ENCODE results near the gene GOPC.
A peak's percentile ranks its signal among the peaks of the same experiment; 100 is the strongest.

GOPC gene

GRCh38 chr6:117597755-117598154 is 4.6 kb downstream of the GOPC start:
- DNase-seq (ENCODE audit: low spot score), result no peak
- FAIRE-seq, result no peak

GRCh38 chr6:117595099-117595923 is 7.0 kb downstream of the GOPC start:
- no peak for DNase-seq (ENCODE audit: low spot score)
- FAIRE-seq, result no peak

GRCh38 chr6:117592983-117593759 is 9.1 kb downstream of the GOPC start:
- DNase-seq (ENCODE audit: low spot score) (no peak), FAIRE-seq (no peak)

GRCh38 chr6:117591405-117591804 is 10.9 kb downstream of the GOPC start:
- FAIRE-seq (no peak), DNase-seq (ENCODE audit: low spot score) (no peak)

GRCh38 chr6:117590447-117590846 is 11.9 kb downstream of the GOPC start:
- FAIRE-seq (no peak), DNase-seq (ENCODE audit: low spot score) (no peak)

- FAIRE-seq, result no peak
- DNase-seq (ENCODE audit: low spot score), result no peak
Measured at GRCh38 chr6:117585647-117586046, 16.7 kb downstream of the GOPC start.

- FAIRE-seq (no peak), DNase-seq (ENCODE audit: low spot score) (no peak)
Measured at GRCh38 chr6:117574198-117574597, 28.1 kb downstream of the GOPC start.

- FAIRE-seq, result no peak
- DNase-seq (ENCODE audit: low spot score), result no peak
Measured at GRCh38 chr6:117573006-117573680, 29.2 kb downstream of the GOPC start.

GRCh38 chr6:117568831-117569410 is 33.4 kb downstream of the GOPC start:
- FAIRE-seq, result no peak

GRCh38 chr6:117568247-117568646 is 34.1 kb downstream of the GOPC start:
- no peak for FAIRE-seq
- DNase-seq (ENCODE audit: low spot score), result no peak

More at GRCh38 chr6:117568831-117569410, 33.4 kb downstream of the GOPC start:
- no peak for DNase-seq (ENCODE audit: low spot score)

GRCh38 chr6:117564681-117565080 is 37.6 kb downstream of the GOPC start:
- FAIRE-seq (no peak), DNase-seq (ENCODE audit: low spot score) (no peak)

GRCh38 chr6:117561128-117561527 is 41.2 kb downstream of the GOPC start:
- no peak for DNase-seq (ENCODE audit: low spot score)
- FAIRE-seq, result no peak

GRCh38 chr6:117559299-117559698 is 43.0 kb downstream of the GOPC start:
- FAIRE-seq, result no peak
- DNase-seq (ENCODE audit: low spot score), result no peak

GRCh38 chr6:117558818-117559217 is 43.5 kb downstream of the GOPC start:
- FAIRE-seq, result no peak

GRCh38 chr6:117557951-117558350 is 44.4 kb downstream of the GOPC start:
- no peak for DNase-seq (ENCODE audit: low spot score)
- FAIRE-seq, result no peak

More at GRCh38 chr6:117558818-117559217, 43.5 kb downstream of the GOPC start:
- no peak for DNase-seq (ENCODE audit: low spot score)

GRCh38 chr6:117555882-117556498 is 46.3 kb downstream of the GOPC start:
- FAIRE-seq, result peak; percentile 72
- no peak for DNase-seq (ENCODE audit: low spot score)

GRCh38 chr6:117555262-117555849 is 47.0 kb downstream of the GOPC start:
- DNase-seq (ENCODE audit: low spot score) (no peak), FAIRE-seq (no peak)

- no peak for DNase-seq (ENCODE audit: low spot score)
- no peak for FAIRE-seq
Measured at GRCh38 chr6:117553142-117553541, 49.2 kb downstream of the GOPC start.

GRCh38 chr6:117552618-117553017 is 49.7 kb downstream of the GOPC start:
- DNase-seq (ENCODE audit: low spot score), result no peak
- FAIRE-seq, result no peak

GRCh38 chr6:117550618-117551242 is 51.6 kb downstream of the GOPC start:
- no peak for DNase-seq (ENCODE audit: low spot score)
- no peak for FAIRE-seq
